ENCODE data around the gene COPZ2.
"Not testable (repeated sequence)": the region's sequence is repeated elsewhere in the genome, so short reads cannot be mapped to it uniquely, and the experiment has no call there.

Gene COPZ2

DNA sequence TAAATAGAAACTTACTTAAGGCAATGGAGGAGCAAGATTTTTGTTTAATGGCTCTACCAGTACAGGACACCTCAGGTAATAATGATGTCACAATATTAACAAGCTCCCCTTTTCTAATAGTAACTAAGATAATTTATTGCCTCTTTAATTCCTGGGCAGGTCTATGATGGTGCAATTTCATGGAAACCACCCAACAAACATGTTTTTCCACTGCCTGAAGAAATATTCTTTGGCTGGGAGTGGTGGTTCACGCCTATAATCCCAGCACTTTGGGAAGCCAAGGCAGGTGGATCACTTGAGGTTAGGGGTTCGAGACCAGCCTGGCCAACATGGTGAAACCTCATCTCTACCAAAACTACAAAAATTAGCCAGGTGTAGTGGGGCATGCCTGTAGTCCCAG lies 30.2 kb upstream of the COPZ2 start:
- H3K4me3 ChIP-seq (ENCODE audit: extremely low read depth, insufficient read depth, low read length, poor library complexity, severe bottlenecking); H3K27ac ChIP-seq (ENCODE audit: low read depth, low read length, severe bottlenecking); H3K9me3 ChIP-seq (ENCODE audit: control insufficient read depth, low read length); H3K4me1 ChIP-seq (ENCODE audit: control insufficient read depth, insufficient read depth, low read length, poor library complexity, severe bottlenecking): not testable (repeated sequence)
- peaks cover 89% of the 10 kb centered on the region for H3K36me3 ChIP-seq (ENCODE audit: control insufficient read depth, insufficient read depth, low read length)
- 86% methylated on average over 1 of the region's 2 CpGs; no CpG with 5 or more reads in 1 of the 2 experiments for WGBS, 2 experiments (ENCODE audit: insufficient coverage in 2 of 2)

DNA sequence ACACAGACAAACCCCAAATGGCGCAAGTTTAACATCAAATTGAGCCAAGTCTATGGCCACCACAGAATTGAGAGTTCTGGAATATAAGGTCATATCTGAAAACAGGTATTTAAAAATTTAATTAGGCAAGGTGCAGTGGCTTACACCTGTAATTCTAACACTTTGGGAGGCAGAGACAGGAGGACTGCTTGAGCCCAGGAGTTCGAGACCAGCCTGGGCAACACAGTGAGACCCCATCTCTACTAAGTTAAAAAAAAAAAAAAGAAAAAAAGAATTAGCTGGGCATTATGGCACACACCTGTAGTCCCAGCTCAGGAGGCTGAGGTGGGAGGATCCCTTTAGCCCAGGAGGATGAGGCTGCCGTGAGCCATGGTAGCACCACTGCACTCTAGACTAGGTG lies 29.6 kb upstream of the COPZ2 start:
- H3K27ac ChIP-seq (ENCODE audit: low read depth, low read length, severe bottlenecking) = no peak overlapping the region
- H3K36me3 ChIP-seq (ENCODE audit: control insufficient read depth, insufficient read depth, low read length) = peaks cover 89% of the 10 kb centered on the region
- H3K9me3 ChIP-seq (ENCODE audit: control insufficient read depth, low read length) = no peaks in the 10 kb centered on the region
- WGBS, 2 experiments (ENCODE audit: insufficient coverage in 2 of 2) = 100% methylated on average over 1 of the region's 3 CpGs
- H3K4me3 ChIP-seq (ENCODE audit: extremely low read depth, insufficient read depth, low read length, poor library complexity, severe bottlenecking) = no peak overlapping the region
- H3K4me1 ChIP-seq (ENCODE audit: control insufficient read depth, insufficient read depth, low read length, poor library complexity, severe bottlenecking) = peaks cover 5% of the 10 kb centered on the region

GRCh38 chr17:48066656-48067055 lies 29.1 kb upstream of the COPZ2 start:
- no peaks in the 10 kb centered on the region for H3K9me3 ChIP-seq (ENCODE audit: control insufficient read depth, low read length)
- 86% methylated on average over 1 of the region's 1 CpG; no CpG with 5 or more reads in 1 of the 2 experiments for WGBS, 2 experiments (ENCODE audit: insufficient coverage in 2 of 2)
- H3K27ac ChIP-seq (ENCODE audit: low read depth, low read length, severe bottlenecking) = no peak overlapping the region
- peaks cover 89% of the 10 kb centered on the region for H3K36me3 ChIP-seq (ENCODE audit: control insufficient read depth, insufficient read depth, low read length)
- no peak overlapping the region for H3K4me3 ChIP-seq (ENCODE audit: extremely low read depth, insufficient read depth, low read length, poor library complexity, severe bottlenecking)
- peaks cover 5% of the 10 kb centered on the region for H3K4me1 ChIP-seq (ENCODE audit: control insufficient read depth, insufficient read depth, low read length, poor library complexity, severe bottlenecking)

DNA sequence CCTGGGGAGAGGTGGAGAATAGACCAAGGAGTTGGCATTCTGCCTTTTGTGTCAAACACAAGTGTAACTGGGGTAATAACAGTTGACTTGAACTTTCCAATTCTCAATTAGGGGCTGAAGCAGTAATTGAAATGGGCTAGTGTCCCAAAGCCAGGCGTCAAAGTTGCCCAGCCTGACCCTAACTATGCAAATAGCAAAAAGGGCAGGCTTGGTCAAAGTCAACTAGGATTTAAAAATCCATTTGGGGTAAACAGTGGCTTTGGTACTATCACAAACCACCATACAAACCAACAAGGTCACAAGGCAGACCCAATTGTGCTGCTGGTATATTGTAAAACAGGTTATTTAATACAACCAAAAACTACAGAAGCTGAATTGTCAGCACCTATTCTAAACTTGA lies 28.6 kb upstream of the COPZ2 start:
- Histone ChIP-seq H3K4me3 (ENCODE audit: extremely low read depth, insufficient read depth, low read length, poor library complexity, severe bottlenecking) (no peak overlapping the region), H3K36me3 (ENCODE audit: control insufficient read depth, insufficient read depth, low read length) (peaks cover 89% of the 10 kb centered on the region), H3K9me3 (ENCODE audit: control insufficient read depth, low read length) (no peaks in the 10 kb centered on the region), H3K27ac (ENCODE audit: low read depth, low read length, severe bottlenecking) (no peak overlapping the region), H3K4me1 (ENCODE audit: control insufficient read depth, insufficient read depth, low read length, poor library complexity, severe bottlenecking) (peaks cover 5% of the 10 kb centered on the region)
- 80% methylated on average over 1 of the region's 1 CpG; no CpG with 5 or more reads in 1 of the 2 experiments for WGBS, 2 experiments (ENCODE audit: insufficient coverage in 2 of 2)

DNA sequence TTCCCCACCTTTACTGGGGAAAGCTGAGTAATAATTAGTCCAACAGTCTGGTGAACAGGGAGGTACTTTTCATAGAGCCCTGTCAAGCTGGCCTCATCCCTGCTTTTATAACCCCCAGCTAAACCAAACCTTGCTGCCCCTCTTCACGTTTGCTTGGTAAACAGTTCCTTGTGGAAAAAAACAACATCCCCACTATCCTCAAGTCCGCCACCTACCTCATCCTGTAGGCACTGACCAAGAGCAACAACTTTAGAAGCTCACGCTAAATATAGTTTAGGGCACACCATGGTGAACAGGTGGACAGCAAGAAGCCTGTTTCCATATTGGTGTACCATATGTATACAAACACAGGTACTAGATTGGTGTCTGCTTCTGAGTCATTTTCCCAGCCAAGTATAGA lies 27.0 kb upstream of the COPZ2 start:
- Histone ChIP-seq H3K9me3 (ENCODE audit: control insufficient read depth, low read length) (no peaks in the 10 kb centered on the region), H3K4me3 (ENCODE audit: extremely low read depth, insufficient read depth, low read length, poor library complexity, severe bottlenecking) (no peak overlapping the region), H3K27ac (ENCODE audit: low read depth, low read length, severe bottlenecking) (no peak overlapping the region), H3K36me3 (ENCODE audit: control insufficient read depth, insufficient read depth, low read length) (peaks cover 87% of the 10 kb centered on the region), H3K4me1 (ENCODE audit: control insufficient read depth, insufficient read depth, low read length, poor library complexity, severe bottlenecking) (peaks cover 5% of the 10 kb centered on the region)
- 57 to 100% methylated on average over 1 to 2 of the region's 3 CpGs for WGBS, 2 experiments (ENCODE audit: insufficient coverage in 2 of 2)

DNA sequence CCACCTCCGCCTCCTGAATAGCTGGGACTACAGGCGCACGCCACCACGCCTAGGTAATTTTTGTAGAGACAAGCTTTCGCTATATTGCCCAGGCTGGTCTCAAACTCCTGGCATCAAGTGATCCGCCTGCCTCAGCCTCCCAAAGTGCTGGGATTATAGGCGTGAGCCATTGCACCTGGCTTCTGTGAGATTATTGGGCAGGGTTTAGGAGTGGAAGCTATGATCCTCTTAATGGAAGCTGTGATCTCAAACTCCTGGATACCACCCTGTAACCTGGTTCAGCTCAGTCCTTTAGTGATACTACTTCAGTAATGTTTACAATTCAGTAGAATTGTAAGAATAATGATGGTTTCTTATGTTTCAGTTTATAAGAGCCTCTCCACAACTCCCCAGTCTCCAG lies 24.7 kb upstream of the COPZ2 start:
- Histone ChIP-seq H3K36me3 (ENCODE audit: control insufficient read depth, insufficient read depth, low read length) (peaks cover 91% of the 10 kb centered on the region), H3K27ac (ENCODE audit: low read depth, low read length, severe bottlenecking) (no peak overlapping the region), H3K9me3 (ENCODE audit: control insufficient read depth, low read length) (no peaks in the 10 kb centered on the region), H3K4me1 (ENCODE audit: control insufficient read depth, insufficient read depth, low read length, poor library complexity, severe bottlenecking) (no peaks in the 10 kb centered on the region), H3K4me3 (ENCODE audit: extremely low read depth, insufficient read depth, low read length, poor library complexity, severe bottlenecking) (no peak overlapping the region)
- 96 to 100% methylated on average over 6 to 7 of the region's 7 CpGs for WGBS, 2 experiments (ENCODE audit: insufficient coverage in 2 of 2)

GRCh38 chr17:48060249-48060648 lies 22.7 kb upstream of the COPZ2 start:
- no peaks in the 10 kb centered on the region for H3K9me3 ChIP-seq (ENCODE audit: control insufficient read depth, low read length)
- H3K4me3 ChIP-seq (ENCODE audit: extremely low read depth, insufficient read depth, low read length, poor library complexity, severe bottlenecking) = no peak overlapping the region
- 92 to 100% methylated on average over 5 of the region's 7 CpGs for WGBS, 2 experiments (ENCODE audit: insufficient coverage in 2 of 2)
- peaks cover 6% of the 10 kb centered on the region for H3K4me1 ChIP-seq (ENCODE audit: control insufficient read depth, insufficient read depth, low read length, poor library complexity, severe bottlenecking)
- no peak overlapping the region for H3K27ac ChIP-seq (ENCODE audit: low read depth, low read length, severe bottlenecking)
- peaks cover 92% of the 10 kb centered on the region for H3K36me3 ChIP-seq (ENCODE audit: control insufficient read depth, insufficient read depth, low read length)

GRCh38 chr17:48059125-48059668 lies 21.6 kb upstream of the COPZ2 start:
- no peak overlapping the region for H3K27ac ChIP-seq (ENCODE audit: low read depth, low read length, severe bottlenecking)
- peaks cover 10% of the 10 kb centered on the region for H3K4me1 ChIP-seq (ENCODE audit: control insufficient read depth, insufficient read depth, low read length, poor library complexity, severe bottlenecking)
- peaks cover 82% of the 10 kb centered on the region for H3K36me3 ChIP-seq (ENCODE audit: control insufficient read depth, insufficient read depth, low read length)
- no peak overlapping the region for H3K4me3 ChIP-seq (ENCODE audit: extremely low read depth, insufficient read depth, low read length, poor library complexity, severe bottlenecking)
- WGBS, 2 experiments (ENCODE audit: insufficient coverage in 2 of 2) = 97% methylated on average over 29 to 32 of the region's 32 CpGs
- no peaks in the 10 kb centered on the region for H3K9me3 ChIP-seq (ENCODE audit: control insufficient read depth, low read length)

DNA sequence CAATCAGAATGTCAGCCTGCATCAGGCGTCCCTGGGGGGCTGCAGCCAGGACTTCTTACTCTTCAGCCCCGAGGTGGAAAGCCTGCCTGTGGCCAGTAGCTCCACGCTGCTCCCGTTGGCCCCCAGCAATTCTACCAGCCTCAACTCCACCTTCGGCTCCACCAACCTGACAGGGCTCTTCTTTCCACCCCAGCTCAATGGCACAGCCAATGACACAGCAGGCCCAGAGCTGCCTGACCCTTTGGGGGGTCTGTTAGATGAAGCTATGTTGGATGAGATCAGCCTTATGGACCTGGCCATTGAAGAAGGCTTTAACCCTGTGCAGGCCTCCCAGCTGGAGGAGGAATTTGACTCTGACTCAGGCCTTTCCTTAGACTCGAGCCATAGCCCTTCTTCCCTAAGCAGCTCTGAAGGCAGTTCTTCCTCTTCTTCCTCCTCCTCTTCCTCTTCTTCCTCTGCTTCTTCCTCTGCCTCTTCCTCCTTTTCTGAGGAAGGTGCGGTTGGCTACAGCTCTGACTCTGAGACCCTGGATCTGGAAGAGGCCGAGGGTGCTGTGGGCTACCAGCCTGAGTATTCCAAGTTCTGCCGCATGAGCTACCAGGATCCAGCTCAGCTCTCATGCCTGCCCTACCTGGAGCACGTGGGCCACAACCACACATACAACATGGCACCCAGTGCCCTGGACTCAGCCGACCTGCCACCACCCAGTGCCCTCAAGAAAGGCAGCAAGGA lies 21.0 kb upstream of the COPZ2 start:
- Histone ChIP-seq H3K36me3 (ENCODE audit: control insufficient read depth, insufficient read depth, low read length) (peaks cover 84% of the 10 kb centered on the region), H3K4me3 (ENCODE audit: extremely low read depth, insufficient read depth, low read length, poor library complexity, severe bottlenecking) (no peak overlapping the region), H3K27ac (ENCODE audit: low read depth, low read length, severe bottlenecking) (no peak overlapping the region), H3K4me1 (ENCODE audit: control insufficient read depth, insufficient read depth, low read length, poor library complexity, severe bottlenecking) (peaks cover 16% of the 10 kb centered on the region), H3K9me3 (ENCODE audit: control insufficient read depth, low read length) (no peaks in the 10 kb centered on the region)
- 92 to 97% methylated on average over 6 to 9 of the region's 11 CpGs for WGBS, 2 experiments (ENCODE audit: insufficient coverage in 2 of 2)

- Histone ChIP-seq H3K27ac (ENCODE audit: low read depth, low read length, severe bottlenecking) (no peak overlapping the region), H3K4me1 (ENCODE audit: control insufficient read depth, insufficient read depth, low read length, poor library complexity, severe bottlenecking) (peaks cover 25% of the 10 kb centered on the region), H3K36me3 (ENCODE audit: control insufficient read depth, insufficient read depth, low read length) (peaks cover 79% of the 10 kb centered on the region), H3K9me3 (ENCODE audit: control insufficient read depth, low read length) (no peaks in the 10 kb centered on the region), H3K4me3 (ENCODE audit: extremely low read depth, insufficient read depth, low read length, poor library complexity, severe bottlenecking) (no peak overlapping the region)
- 88 to 93% methylated on average over 4 of the region's 4 CpGs for WGBS, 2 experiments (ENCODE audit: insufficient coverage in 2 of 2)
Observed at GRCh38 chr17:48057626-48058025, 20.0 kb upstream of the COPZ2 start.

DNA sequence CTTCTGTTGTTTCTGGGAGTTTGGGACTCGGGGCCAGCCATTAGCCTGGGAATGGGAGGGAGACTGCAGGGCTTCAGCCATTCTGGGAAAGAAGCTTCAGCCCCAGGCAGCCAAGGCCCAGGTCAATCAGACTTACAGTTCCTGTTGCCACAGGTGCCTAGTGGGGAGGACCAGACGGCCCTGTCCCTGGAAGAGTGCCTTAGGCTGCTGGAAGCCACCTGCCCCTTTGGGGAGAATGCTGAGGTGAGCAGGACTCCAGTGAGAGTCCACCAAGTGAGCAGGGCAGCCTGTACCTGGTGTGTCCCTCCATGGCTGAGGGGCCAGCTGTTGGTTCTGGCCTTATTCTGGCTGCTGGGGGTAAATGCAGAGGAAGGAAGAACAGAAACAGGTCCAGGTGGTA lies 19.3 kb upstream of the COPZ2 start:
- 90 to 100% methylated on average over 2 of the region's 2 CpGs for WGBS, 2 experiments (ENCODE audit: insufficient coverage in 2 of 2)
- no peak overlapping the region for H3K4me3 ChIP-seq (ENCODE audit: extremely low read depth, insufficient read depth, low read length, poor library complexity, severe bottlenecking)
- H3K27ac ChIP-seq (ENCODE audit: low read depth, low read length, severe bottlenecking) = no peak overlapping the region
- H3K9me3 ChIP-seq (ENCODE audit: control insufficient read depth, low read length) = no peaks in the 10 kb centered on the region
- H3K4me1 ChIP-seq (ENCODE audit: control insufficient read depth, insufficient read depth, low read length, poor library complexity, severe bottlenecking) = peaks cover 33% of the 10 kb centered on the region
- H3K36me3 ChIP-seq (ENCODE audit: control insufficient read depth, insufficient read depth, low read length) = peaks cover 79% of the 10 kb centered on the region

All from mesodermal cell (in vitro differentiated cells).